Measurements from ENCODE around the gene FAM98C. TPM values are rescaled to one million over a fixed set of nuclear protein-coding genes. Genes with fewer than 3 reads are reported as not detected.

FAM98C gene
- total RNA-seq, 4 donors from 2014 or later: 24.9 to 69.0 (median 50.3) TPM

DNA sequence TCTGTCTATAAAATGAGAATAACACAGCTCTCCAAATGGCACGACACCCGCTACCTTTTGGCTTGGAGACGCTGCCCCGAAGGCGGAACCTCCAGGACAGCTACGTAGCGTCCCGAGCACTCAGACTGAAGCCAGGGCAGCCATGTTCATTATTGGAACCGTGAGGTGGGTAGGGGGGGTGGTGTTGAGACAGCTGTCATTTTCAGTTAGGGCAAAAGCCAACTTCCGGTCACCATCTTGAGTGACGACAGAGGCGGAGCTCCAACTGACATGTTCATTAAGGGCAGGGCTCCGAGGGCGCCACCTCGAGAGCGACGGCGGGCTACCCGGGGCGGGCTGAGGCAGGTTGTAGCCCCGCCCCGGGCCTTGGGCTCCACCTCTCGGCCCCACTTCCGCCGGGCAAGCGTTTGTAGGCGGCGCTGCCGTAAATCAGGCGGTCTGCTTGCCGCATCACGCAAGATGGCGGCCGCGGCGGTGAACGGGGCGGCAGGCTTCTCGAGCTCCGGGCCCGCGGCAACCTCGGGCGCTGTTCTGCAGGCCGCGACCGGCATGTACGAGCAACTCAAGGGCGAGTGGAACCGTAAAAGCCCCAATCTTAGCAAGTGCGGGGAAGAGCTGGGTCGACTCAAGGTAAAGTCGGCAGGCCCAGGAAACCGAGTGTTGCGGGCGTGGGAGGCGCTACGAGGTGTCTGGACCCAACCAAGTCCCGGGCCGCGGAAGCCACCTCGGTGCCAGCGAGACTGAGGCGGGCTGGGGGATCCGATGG lies 28.4 kb upstream of the FAM98C start, which contains the start of gene PSMD8:
Gene PSMD8 (plus strand): TSS at position 240 of the 766 bp plus-strand sequence. CDS start 31 bp downstream, at position 271.
- no peaks in the 10 kb centered on the region for H3K27me3 ChIP-seq
- H3K9me3 ChIP-seq: no peaks in the 10 kb centered on the region
- peak within 1 kb of the TSS; percentile 62 to 97 (median 78) for H3K4me3 ChIP-seq
- WGBS, 2 donors: 0 to 1% methylated on average over 27 to 34 of the region's 65 CpGs
- TF ChIP-seq EP300 (IDR thresholded peaks at IDR 0.05) (peak; percentile 97), POLR2A (IDR thresholded peaks at IDR 0.05) (peak; percentile 85 to 92)
- TF ChIP-seq, protein P1, sequence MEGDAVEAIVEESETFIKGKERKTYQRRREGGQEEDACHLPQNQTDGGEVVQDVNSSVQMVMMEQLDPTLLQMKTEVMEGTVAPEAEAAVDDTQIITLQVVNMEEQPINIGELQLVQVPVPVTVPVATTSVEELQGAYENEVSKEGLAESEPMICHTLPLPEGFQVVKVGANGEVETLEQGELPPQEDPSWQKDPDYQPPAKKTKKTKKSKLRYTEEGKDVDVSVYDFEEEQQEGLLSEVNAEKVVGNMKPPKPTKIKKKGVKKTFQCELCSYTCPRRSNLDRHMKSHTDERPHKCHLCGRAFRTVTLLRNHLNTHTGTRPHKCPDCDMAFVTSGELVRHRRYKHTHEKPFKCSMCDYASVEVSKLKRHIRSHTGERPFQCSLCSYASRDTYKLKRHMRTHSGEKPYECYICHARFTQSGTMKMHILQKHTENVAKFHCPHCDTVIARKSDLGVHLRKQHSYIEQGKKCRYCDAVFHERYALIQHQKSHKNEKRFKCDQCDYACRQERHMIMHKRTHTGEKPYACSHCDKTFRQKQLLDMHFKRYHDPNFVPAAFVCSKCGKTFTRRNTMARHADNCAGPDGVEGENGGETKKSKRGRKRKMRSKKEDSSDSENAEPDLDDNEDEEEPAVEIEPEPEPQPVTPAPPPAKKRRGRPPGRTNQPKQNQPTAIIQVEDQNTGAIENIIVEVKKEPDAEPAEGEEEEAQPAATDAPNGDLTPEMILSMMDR (IDR thresholded peaks at IDR 0.05): peak in 4 of 5 experiments; percentile 15 to 38 (median 26)
- H3K27ac ChIP-seq: peak within 1 kb of the TSS; percentile 67 to 94 (median 88)
- peaks cover 0 to 35% (median 0%) of the 10 kb centered on the region in 3 donors for H3K36me3 ChIP-seq
- peak; percentile 98 to 99 for DNase-seq (ENCODE audit: low spot score in 2 of 2)
- peaks cover 0 to 25% (median 16%) of the 10 kb centered on the region in 4 donors for H3K4me1 ChIP-seq

DNA sequence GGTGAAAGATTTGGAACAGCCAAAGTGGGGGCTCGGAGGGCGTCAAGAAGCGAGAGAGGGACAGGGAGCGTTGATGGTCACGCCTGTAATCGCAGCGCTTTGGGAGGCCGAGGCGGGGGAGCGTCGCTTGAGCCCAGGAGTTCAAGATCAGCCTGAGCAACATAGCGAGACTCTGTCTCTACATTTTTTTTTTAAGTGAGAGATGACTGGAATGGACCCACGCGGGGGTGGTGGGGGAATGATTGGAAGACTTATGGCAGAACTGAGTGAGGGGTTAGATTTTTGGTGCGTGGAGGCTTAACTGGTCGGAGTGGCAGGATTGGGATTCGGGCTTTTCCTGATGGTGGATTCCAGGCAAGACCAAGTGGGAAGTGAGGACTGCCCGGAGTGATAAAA lies 27.8 kb upstream of the FAM98C start:
- Histone ChIP-seq H3K4me1 (peaks cover 0 to 25% (median 16%) of the 10 kb centered on the region in 4 donors), H3K9me3 (no peaks in the 10 kb centered on the region), H3K36me3 (peaks cover 0 to 41% (median 0%) of the 10 kb centered on the region in 3 donors), H3K4me3 (peak overlapping the region; percentile 62 to 97 (median 78)), H3K27me3 (no peaks in the 10 kb centered on the region), H3K27ac (peak overlapping the region; percentile 42 to 94 (median 88))
- TF ChIP-seq POLR2A (IDR thresholded peaks at IDR 0.05) (no peak), EP300 (IDR thresholded peaks at IDR 0.05) (no peak)
- TF ChIP-seq, protein P1 (IDR thresholded peaks at IDR 0.05): no peak
- no peak for DNase-seq (ENCODE audit: low spot score in 2 of 2)
- WGBS, 2 donors: 0 to 2% methylated on average over 18 of the region's 18 CpGs

DNA sequence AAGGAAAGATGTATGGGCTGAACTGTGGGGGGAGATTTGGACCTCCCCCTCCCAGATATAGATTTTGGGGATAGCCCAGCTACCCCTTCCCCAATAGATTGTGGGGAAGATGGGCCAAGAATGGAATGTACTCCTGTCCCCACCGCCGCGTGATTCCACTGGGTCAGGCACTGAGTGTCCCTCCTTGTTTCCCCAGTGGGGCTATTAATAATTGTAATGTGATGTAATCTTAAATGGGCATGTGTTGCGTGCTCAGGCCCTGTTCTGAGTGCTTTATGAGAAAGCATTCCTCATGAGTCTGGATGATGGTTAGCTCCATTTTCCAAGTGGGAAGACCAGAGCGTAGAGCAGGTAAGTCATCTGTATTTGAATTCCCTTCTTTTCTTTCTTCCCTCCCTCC lies 27.1 kb upstream of the FAM98C start:
- no peaks in the 10 kb centered on the region for H3K27me3 ChIP-seq
- peaks cover 0 to 48% (median 0%) of the 10 kb centered on the region in 3 donors for H3K36me3 ChIP-seq
- peak in 1 of 2 donors; percentile 7 for TF ChIP-seq EP300 (IDR thresholded peaks at IDR 0.05)
- TF ChIP-seq POLR2A (IDR thresholded peaks at IDR 0.05): no peak
- TF ChIP-seq, protein P1 (IDR thresholded peaks at IDR 0.05): no peak
- peak overlapping the region; percentile 62 to 97 (median 78) for H3K4me3 ChIP-seq
- H3K9me3 ChIP-seq: no peaks in the 10 kb centered on the region
- DNase-seq (ENCODE audit: low spot score in 2 of 2): no peak
- 50 to 57% methylated on average over 5 of the region's 5 CpGs for whole genome bisulfite sequencing, 2 donors
- peak overlapping the region in 2 of 4 donors; percentile 89 to 94 for H3K27ac ChIP-seq
- H3K4me1 ChIP-seq: peaks cover 0 to 25% (median 16%) of the 10 kb centered on the region in 4 donors

DNA sequence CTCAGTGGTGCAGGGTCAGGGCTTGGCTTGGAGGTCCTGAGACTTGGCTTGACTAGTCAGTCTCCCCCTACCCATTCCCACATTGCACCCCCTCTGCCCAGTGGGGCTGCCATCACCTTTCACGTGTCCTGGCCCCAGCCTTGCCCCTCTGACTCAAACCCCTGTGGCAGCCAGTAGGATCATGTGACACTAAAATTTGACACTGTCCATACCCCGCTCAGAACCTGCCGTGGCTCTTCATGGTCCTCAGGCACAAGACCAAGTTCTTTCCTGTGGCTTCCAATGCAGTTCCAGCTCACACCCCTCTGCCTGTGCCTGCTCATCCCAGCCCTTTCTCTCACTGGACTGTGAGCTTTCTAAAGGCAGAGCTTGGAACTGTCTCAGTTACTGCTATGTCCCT lies 26.3 kb upstream of the FAM98C start:
- H3K27ac ChIP-seq: no peak overlapping the region
- H3K9me3 ChIP-seq: no peaks in the 10 kb centered on the region
- H3K36me3 ChIP-seq: peaks cover 6 to 56% (median 7%) of the 10 kb centered on the region in 3 donors
- no peak overlapping the region for H3K4me3 ChIP-seq
- no peak for DNase-seq (ENCODE audit: low spot score in 2 of 2)
- no peaks in the 10 kb centered on the region for H3K27me3 ChIP-seq
- WGBS, 2 donors: 67 to 77% methylated on average over 3 of the region's 3 CpGs
- TF ChIP-seq, protein P1 (IDR thresholded peaks at IDR 0.05): no peak
- TF ChIP-seq EP300 (IDR thresholded peaks at IDR 0.05): no peak
- no peak for TF ChIP-seq POLR2A (IDR thresholded peaks at IDR 0.05)
- peaks cover 0 to 25% (median 16%) of the 10 kb centered on the region in 4 donors for H3K4me1 ChIP-seq

DNA sequence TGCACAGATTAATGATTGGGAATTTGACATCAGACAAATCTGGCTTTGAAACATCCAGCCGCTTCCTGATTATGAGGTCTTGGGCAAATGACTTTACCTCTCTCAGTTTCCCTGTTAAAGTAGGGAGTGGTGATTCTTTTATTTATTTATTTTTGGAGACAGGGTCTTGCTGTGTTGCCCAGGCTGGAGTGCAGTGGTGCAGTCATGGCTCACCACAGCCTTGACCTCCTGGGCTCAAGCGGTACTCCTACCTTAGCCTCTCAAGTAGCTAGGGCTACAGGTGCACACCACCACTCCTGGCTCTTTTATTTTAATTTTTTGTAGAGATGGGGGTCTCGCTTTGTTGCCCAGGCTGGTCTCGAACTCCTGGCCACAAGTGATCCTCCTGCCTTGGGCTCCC lies 25.8 kb upstream of the FAM98C start:
- no peak for TF ChIP-seq EP300 (IDR thresholded peaks at IDR 0.05)
- no peak for TF ChIP-seq POLR2A (IDR thresholded peaks at IDR 0.05)
- TF ChIP-seq, protein P1 (IDR thresholded peaks at IDR 0.05): no peak
- 98 to 99% methylated on average over 4 of the region's 4 CpGs for WGBS, 2 donors
- H3K4me3 ChIP-seq: no peak overlapping the region

More for the DNA sequence above, 25.8 kb upstream of the FAM98C start:
- no peaks in the 10 kb centered on the region for H3K27me3 ChIP-seq
- H3K4me1 ChIP-seq: peaks cover 0 to 25% (median 16%) of the 10 kb centered on the region in 4 donors
- DNase-seq (ENCODE audit: low spot score in 2 of 2): no peak
- no peaks in the 10 kb centered on the region for H3K9me3 ChIP-seq
- H3K36me3 ChIP-seq: peaks cover 11 to 61% (median 12%) of the 10 kb centered on the region in 3 donors
- no peak overlapping the region for H3K27ac ChIP-seq
